ENCODE measurements around the gene RNASE13.

RNASE13 gene

DNA sequence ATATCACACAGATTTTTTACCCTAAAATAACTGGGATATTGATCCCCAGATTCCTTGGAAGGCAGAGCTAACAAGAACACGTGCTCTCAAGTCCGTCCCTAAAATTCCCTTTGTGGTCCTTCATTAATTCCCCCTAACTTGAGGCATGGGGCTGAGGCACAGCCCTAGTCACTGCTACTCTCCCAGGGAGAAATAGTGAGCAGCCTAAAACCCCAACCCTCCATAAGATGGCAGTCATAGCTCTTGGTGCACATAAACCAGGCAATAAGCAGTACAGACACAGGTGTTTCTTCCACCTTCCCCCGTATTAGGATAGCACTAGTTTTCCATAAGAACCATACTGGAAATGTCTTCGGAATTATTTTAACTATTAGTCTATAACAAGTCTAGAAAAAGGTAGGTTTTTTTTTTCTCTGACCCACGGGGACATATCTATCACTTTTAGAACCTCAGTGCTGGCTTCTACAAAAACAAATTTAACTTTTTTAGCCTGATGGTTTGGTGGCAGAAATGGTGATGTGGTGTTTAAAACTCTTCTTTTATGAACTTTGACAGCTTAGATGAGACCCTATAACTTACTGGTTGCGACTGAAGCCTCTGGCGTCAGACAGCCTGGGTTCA, 32.4 kb upstream of the RNASE13 start:
- DNase-seq (ENCODE audit: low read depth) = no peak

DNA sequence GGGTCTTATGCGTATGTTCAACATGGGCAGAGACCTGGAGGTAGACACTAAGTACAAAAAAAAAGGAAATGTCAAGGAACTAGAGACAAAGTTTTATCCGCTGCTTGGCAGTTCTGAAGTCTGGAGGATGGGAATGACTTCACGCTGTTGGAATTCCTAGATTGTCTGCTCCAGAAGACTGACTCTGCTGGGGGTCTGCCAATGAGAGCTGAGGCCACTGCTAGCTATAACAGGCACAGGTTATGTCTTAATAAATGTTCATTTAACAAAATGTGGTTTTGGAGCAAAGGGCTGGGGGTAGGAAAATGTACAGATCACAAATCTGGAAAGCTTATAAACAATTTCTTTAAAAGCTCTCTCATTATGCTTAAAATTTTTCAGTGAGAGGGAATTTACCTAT, 28.9 kb upstream of the RNASE13 start:
- DNase-seq (ENCODE audit: low read depth) = no peak

- DNase-seq (ENCODE audit: low read depth) = no peak
These were observed 26.7 kb upstream of the RNASE13 start for GRCh38 chr14:21061347-21061668.

DNA sequence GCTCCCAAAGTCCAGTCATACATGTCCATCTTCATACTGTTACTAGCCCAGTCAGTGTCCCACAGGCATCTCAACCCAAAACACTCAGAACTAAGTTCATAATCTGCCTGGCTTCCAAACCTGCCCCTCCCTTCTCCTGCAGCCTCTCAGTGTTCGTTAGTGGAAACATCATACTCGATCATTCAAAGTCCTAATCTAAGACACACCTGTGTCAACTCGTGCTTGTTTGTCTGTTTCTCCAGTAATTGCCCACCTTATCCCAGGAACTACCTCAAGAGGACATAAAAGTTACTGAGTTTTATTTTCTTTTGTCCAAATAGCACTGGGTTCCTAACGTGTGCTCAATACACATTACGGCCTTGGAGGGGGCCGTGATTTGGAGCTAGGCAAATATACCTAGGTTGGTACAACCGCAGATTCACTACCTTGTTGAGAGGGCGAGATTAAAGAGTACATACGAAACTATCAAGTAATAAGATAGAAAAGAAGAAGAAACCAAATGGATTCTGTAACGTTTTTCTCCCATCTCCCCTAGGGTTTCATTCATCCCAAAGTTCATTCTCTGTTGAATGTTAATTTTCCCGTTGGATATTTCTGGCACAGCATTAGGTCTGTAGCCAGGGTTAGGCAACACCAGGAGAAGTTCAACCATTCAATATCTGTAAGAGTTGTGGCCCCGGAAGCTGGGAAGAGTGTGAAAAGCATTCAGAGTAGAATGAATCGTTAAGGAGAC, 26.2 kb upstream of the RNASE13 start:
- DNase-seq (ENCODE audit: low read depth) = no peak

DNA sequence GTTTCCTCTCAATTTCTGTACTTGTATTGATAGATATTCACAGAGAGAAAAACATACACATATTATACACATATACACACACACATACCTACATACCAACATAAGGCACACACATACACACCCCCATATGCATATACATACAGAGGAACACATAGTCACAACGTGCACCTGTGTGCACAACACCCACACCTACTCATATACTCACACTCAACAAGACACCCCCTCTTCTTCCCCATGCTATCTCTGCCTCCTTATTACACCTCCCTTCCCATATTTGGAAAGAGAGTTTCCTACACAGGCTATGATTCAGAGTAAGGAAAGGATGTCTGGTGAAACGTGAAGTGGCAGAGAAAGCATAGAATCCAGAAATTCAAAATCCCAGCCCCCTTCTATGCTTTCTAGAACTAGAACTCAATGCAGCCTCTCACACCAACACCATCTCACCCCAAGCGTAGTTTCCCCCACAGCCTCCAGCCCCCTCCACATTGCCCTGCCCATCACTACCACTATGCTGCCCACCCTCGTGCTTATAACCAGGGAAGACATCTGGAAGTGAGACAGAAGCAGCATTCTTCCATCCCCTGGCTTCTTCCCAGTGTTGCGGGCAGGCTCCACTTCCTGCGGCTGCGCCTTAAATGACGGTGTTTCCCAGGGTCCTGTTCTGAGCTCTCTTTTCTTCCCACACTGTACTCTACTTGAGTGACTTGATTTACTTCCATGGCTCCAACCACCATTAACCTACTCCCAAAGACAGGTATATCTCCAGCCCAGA, 25.4 kb upstream of the RNASE13 start:
- no peak for DNase-seq (ENCODE audit: low read depth)

DNA sequence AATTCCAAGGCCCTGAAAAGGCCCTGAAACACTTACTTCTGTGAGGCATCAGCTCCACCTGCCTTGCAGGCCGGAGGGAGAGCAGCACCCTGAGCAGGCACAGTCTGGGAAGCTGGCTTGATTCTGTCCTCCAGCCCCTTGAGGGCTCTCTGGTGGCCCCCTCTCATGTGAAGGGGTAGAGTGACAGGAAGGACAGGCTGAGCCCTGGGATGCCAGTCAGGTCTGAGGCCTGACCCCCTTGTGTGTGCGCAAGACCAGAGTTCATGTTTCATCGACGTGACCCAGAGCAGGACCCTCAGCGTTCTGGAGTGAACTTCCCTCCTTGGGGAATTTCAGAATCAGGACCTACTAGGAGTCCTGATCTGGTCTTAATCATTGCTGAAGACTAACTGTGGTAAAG, 24.3 kb upstream of the RNASE13 start:
- no peak for DNase-seq (ENCODE audit: low read depth)

DNA sequence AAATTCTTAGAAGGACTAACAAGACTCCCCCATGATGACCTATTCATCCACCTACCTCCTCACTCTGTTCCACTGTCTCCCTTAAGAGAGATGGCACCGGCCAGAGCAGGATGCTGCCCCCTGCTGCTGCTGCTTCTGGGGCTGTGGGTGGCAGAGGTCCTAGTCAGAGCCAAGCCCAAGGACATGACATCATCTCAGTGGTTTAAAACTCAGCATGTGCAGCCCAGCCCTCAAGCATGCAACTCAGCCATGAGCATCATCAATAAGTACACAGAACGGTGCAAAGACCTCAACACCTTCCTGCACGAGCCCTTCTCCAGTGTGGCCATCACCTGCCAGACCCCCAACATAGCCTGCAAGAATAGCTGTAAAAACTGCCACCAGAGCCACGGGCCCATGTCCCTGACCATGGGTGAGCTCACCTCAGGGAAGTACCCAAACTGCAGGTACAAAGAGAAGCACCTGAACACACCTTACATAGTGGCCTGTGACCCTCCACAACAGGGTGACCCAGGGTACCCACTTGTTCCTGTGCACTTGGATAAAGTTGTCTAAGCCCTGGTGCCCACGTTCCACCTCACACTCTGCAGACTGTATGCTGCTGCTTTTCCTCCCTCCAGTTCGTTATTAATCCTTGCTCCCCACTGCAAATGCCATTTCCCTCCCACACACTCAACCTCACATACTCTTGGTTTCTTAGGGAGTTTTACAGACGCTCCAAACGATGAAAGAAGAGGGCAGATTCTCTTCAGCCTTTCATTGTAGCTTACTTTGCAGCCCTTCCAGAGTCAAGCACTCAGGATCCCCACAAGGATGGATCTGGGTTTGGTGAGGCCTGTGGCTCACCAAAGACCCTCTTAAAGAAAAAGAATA, 23.4 kb upstream of the RNASE13 start, which contains the start of gene RNASE8:
Gene RNASE8, plus strand, starts transcription at position 20 of the 873 bp plus-strand sequence. Its CDS starts 71 bp downstream, at position 91.
- DNase-seq (ENCODE audit: low read depth) = no peak

GRCh38 chr14:21056520-21057163, 22.0 kb upstream of the RNASE13 start:
- no peak for DNase-seq (ENCODE audit: low read depth)

DNA sequence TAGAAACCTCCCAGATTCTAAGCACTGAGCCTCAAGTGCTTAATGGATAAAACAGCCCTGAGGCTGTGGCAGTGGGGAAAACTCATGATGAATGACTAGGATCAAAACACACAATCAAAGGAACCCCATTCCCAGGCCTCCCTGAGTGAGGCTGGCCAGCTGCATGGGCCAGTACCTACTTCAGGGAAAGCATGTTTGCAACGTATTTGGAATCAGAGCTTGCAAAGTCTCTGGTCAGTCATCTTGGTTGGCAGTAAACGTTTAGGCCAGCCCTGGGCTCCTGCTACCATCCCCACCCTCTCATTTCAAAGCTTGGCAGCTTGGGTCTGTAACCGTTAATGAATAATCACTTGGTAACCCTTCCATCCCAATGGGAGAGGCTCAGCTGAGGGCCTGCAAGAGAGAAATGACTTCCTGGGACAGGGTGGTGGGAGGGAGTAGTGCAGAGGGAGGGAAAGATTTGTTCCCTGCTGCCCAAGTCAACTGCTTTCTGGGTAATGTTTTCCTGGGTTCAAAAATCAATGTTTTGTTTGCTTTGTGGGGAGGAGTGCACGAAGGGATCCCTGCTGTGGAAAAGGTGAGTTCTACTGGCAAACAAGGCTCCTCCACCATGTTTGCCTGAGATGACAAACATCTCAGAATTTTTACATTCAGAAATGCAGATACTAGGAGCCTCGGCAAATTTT, 21.0 kb upstream of the RNASE13 start:
- no peak for DNase-seq (ENCODE audit: low read depth)

- no peak for DNase-seq (ENCODE audit: low read depth)
These were observed 20.1 kb upstream of the RNASE13 start for GRCh38 chr14:21054768-21055145.

- no peak for DNase-seq (ENCODE audit: low read depth)
These were observed 19.6 kb upstream of the RNASE13 start for GRCh38 chr14:21054123-21054767.

DNA sequence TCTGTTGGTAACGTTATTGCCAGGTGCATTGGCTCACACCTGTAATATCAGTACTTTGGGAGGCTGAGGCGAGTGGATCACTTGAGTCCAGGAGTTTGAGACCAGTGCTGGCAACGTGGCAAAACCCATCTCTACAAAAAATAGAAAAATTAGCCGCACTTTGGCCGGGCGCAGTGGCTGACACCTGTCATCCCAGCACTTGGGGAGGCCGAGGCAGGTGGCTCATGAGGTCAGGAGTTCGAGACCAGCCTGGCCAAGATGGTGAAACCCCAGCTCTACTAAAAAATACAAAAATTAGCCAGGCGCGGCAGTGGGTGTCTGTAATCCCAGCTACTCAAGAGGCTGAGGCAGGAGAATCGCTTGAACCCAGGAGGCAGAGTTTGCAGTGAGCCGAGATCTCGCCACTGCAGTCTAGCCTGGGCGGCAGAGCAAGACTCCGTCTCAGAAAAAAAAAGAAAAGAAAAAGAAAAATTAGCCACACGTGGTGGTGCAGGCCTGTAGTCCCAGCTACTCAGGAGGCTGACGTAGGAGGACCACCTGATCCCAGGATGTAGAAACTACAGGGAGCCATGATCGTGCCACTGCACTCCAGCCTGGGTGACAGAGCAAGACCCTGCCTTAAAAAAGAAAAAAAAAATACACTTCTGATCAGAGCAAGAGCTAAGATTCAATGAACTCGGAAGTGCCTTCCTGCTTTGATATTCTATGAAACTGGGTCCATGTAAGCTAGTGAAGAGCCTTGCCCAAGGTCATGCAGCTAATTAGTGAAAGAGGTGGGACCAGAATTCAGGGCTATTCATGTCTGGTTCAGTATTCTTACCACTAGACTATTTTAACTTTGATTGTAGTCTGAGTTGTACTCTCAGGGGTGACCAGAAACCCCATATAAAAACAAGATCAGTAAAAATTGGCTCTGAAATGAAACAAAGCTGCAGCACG, 18.8 kb upstream of the RNASE13 start:
- no peak for DNase-seq (ENCODE audit: low read depth)

GRCh38 chr14:21050597-21050996, 16.0 kb upstream of the RNASE13 start:
- DNase-seq (ENCODE audit: low read depth) = no peak

DNA sequence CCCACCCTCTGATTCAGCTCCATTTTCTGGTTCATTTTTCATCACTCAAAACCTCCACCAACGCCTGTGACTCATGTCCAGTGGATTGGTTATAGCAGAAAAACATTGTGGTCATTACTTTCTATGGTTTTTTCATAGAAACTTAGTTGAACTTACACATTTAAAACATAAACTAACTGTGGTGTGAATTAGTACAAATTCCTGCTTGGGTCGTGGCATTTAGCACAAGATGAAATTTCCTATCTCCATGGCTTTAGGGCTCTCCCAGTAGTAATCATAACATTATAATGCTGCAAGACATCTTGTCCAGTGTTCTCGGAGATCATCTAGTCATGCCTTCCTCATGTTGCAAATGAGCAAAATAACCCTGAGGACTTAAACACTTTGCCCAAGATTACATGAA, 14.7 kb upstream of the RNASE13 start:
- no peak for DNase-seq (ENCODE audit: low read depth)

- no peak for DNase-seq (ENCODE audit: low read depth)
These were observed 14.0 kb upstream of the RNASE13 start for GRCh38 chr14:21048638-21049037.

DNA sequence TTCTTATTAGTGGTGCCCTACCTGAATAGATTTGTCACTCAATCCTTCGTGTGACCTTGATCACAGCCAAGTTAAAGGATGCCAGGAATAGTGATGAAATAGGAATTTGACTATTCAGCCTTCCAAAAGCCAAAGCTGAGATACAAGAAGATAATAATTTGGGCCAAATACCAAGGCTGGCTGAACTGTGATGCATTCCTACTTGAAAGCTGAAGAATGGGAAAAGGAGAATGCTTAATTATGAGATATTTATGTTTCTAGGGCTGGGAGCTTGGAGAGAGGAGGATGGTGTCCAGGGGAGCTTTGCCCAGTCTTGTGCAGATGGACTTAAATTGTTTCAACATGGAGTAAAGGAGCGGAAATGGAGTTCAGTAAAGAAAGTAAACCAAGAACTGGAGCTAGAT, 12.8 kb upstream of the RNASE13 start:
- no peak for DNase-seq (ENCODE audit: low read depth)

DNA sequence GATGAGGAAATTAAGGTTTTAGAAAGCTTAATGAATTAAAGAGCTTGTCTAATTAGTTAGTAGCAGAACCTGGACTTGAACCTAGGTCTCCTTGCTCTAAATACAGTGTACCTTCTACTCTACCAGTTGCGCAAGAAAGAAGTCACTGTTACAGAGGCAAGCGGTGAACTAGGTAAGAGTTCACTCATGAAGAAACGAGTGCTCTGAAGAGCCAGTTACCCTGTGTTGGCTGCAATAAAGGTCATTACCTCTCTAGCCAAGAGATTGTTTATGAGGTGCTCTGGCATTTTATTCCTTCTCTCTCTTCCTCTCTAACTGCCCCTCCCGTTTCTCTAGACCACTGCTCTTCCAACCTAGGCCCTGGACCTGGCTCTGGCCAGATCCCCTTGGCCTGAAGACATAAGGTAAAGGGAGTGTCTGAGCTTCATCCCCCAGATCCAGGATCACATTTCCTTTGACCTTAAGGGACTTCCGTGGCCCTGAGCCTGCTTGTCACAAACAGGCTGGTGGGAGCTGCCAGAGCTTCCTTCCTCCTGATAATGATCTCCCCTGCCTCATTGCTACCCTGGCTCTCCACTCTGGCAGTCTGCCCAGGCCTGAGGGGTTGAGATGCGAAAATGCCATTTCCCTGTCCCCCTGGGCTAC, 9.5 kb upstream of the RNASE13 start:
- no peak for DNase-seq (ENCODE audit: low read depth)

- DNase-seq (ENCODE audit: low read depth) = no peak
These were observed 8.9 kb upstream of the RNASE13 start for GRCh38 chr14:21043387-21043973.

- no peak for DNase-seq (ENCODE audit: low read depth)
These were observed 8.3 kb upstream of the RNASE13 start for GRCh38 chr14:21042918-21043317.
